Spleen (tissue), 7 donors: Measurements from ENCODE around the gene PHTF2.

Experiments used
- POLR2A ChIP-seq, 3 donors: fragments of 450-650 bp; IDR thresholded peaks; one replicate each; pipeline ENCODE4 v1.5.1; 2017; ENCODE audit warnings: antibody characterized with exemption in 3 of 3, mild to moderate bottlenecking in 1 of 3
- TF ChIP-seq, protein P1 (sequence below), 11 experiments: fragments of 200-600 bp in 7 of 11; fragments of 450-650 bp in 4 of 11; sonication (generic) in 4 of 11; IDR thresholded peaks in 8 of 11; conservative IDR thresholded peaks in 3 of 11; 1 replicate in 7 of 11; 2 replicates in 4 of 11; pipeline versions ENCODE4 v1.4.0 to v1.8.0; 2016 to 2021; ENCODE audit warnings: antibody characterized with exemption in 11 of 11, inconsistent platforms in 4 of 11, mild to moderate bottlenecking in 1 of 11
- donor health status: DM: no; HTN: no; CAD: no; lungs with moderate emphysema.
- donor health status: DM: no; HTN: no; CAD: no.
- donor health status: DM: no; HTN: no; CAD: no.

- no peak for TF ChIP-seq POLR2A (IDR thresholded peaks at IDR 0.05)
- TF ChIP-seq, protein P1, sequence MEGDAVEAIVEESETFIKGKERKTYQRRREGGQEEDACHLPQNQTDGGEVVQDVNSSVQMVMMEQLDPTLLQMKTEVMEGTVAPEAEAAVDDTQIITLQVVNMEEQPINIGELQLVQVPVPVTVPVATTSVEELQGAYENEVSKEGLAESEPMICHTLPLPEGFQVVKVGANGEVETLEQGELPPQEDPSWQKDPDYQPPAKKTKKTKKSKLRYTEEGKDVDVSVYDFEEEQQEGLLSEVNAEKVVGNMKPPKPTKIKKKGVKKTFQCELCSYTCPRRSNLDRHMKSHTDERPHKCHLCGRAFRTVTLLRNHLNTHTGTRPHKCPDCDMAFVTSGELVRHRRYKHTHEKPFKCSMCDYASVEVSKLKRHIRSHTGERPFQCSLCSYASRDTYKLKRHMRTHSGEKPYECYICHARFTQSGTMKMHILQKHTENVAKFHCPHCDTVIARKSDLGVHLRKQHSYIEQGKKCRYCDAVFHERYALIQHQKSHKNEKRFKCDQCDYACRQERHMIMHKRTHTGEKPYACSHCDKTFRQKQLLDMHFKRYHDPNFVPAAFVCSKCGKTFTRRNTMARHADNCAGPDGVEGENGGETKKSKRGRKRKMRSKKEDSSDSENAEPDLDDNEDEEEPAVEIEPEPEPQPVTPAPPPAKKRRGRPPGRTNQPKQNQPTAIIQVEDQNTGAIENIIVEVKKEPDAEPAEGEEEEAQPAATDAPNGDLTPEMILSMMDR (IDR thresholded peaks at IDR 0.05 in 8 of 11, conservative IDR thresholded peaks at IDR 0.05 in 3 of 11) = no peak
Observed at GRCh38 chr7:77830649-77831355, 32.2 kb downstream of the PHTF2 start.
